Measurements from ENCODE around the gene AKR7A3. TPM values are rescaled to one million over a fixed set of nuclear protein-coding genes. Genes with fewer than 3 reads are reported as not detected.

AKR7A3 gene
- total RNA-seq, 2 experiments from 2014 or later = 0.54 TPM

DNA sequence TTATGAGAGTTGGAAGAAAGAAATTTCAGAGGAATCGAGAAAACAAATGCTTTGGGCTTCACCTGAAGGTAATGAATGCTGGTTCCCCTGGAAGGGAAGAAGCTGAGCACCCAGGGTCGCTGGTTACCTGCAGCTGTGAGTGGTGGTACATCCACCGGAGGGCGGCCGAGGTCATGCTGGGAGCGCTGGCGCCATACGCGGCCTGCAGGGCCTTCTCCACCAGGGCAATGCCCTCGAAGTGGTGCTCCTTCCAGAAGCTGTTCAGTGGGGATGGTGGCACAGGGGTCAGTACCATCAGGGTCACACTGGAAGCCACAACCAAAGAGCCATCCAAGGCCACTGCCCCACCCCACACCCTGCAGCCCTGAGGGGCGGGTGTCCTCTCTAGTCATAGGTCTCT is 20.1 kb downstream of the AKR7A3 start:
- no peaks in the 10 kb centered on the region for H3K36me3 Mint-ChIP-seq (ENCODE audit: low read depth)
- TF ChIP-seq, protein P1, sequence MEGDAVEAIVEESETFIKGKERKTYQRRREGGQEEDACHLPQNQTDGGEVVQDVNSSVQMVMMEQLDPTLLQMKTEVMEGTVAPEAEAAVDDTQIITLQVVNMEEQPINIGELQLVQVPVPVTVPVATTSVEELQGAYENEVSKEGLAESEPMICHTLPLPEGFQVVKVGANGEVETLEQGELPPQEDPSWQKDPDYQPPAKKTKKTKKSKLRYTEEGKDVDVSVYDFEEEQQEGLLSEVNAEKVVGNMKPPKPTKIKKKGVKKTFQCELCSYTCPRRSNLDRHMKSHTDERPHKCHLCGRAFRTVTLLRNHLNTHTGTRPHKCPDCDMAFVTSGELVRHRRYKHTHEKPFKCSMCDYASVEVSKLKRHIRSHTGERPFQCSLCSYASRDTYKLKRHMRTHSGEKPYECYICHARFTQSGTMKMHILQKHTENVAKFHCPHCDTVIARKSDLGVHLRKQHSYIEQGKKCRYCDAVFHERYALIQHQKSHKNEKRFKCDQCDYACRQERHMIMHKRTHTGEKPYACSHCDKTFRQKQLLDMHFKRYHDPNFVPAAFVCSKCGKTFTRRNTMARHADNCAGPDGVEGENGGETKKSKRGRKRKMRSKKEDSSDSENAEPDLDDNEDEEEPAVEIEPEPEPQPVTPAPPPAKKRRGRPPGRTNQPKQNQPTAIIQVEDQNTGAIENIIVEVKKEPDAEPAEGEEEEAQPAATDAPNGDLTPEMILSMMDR (IDR thresholded peaks at IDR 0.05) = no peak
- CTCF ChIA-PET = no interaction called here
- no peaks in the 10 kb centered on the region for H3K9me3 Mint-ChIP-seq
- intact Hi-C loops (cut with micrococcal nuclease) = loop anchor here (10.0 kb wide), 1 partner anchor 386 kb away; no protein-coding TSS in a partner anchor
- POLR2A ChIA-PET = no interaction called here
- no peak overlapping the region for H3K27ac Mint-ChIP-seq
- ATAC-seq (no peak), DNase-seq (no peak)
- peaks cover 2% of the 10 kb centered on the region for H3K4me1 Mint-ChIP-seq (ENCODE audit: low read depth)
- no peak overlapping the region for H3K4me3 Mint-ChIP-seq
- peaks cover 9% of the 10 kb centered on the region for H3K27me3 Mint-ChIP-seq

DNA sequence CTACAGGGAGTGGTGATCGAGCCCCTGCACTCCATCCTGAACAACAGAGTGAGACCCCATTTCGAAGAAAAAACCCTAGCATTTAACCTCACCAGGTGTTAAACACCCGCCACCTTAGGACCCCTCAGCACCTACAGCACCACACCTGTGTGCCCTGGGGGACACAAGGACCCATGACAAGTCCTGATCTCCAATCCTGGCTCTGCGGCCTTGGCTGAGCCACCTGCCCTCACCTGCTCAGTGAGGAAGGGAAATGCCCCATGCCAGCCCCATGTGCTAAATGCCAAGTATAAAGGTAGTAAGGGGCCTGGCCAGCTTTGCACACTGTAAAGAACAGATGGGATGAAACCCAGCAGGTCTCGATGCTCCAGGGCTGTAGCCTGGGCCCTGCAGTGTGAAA is 25.8 kb downstream of the AKR7A3 start:
- H3K9me3 Mint-ChIP-seq = no peaks in the 10 kb centered on the region
- no peak overlapping the region for H3K4me3 Mint-ChIP-seq
- POLR2A ChIA-PET = interaction anchor here (0.6 to 6.3 kb wide), 3 partner anchors 8 to 33 kb away, joined by 3 to 41 read pairs (median 4); partner anchors contain the start of genes EMC1 and MRTO4
- ATAC-seq = no peak
- no peaks in the 10 kb centered on the region for H3K27me3 Mint-ChIP-seq
- intact Hi-C loops (cut with micrococcal nuclease) = loop anchor here (10.0 kb wide), 1 partner anchor 392 kb away; no protein-coding TSS in a partner anchor
- TF ChIP-seq, protein P1 (IDR thresholded peaks at IDR 0.05) = no peak
- no peaks in the 10 kb centered on the region for H3K4me1 Mint-ChIP-seq (ENCODE audit: low read depth)
- no peak for DNase-seq
- H3K27ac Mint-ChIP-seq = no peak overlapping the region
- CTCF ChIA-PET = interaction anchor here (1.1 kb wide), 1 partner anchor 22 kb away, joined by 4 read pairs; no protein-coding TSS in a partner anchor
- peaks cover 19% of the 10 kb centered on the region for H3K36me3 Mint-ChIP-seq (ENCODE audit: low read depth)

DNA sequence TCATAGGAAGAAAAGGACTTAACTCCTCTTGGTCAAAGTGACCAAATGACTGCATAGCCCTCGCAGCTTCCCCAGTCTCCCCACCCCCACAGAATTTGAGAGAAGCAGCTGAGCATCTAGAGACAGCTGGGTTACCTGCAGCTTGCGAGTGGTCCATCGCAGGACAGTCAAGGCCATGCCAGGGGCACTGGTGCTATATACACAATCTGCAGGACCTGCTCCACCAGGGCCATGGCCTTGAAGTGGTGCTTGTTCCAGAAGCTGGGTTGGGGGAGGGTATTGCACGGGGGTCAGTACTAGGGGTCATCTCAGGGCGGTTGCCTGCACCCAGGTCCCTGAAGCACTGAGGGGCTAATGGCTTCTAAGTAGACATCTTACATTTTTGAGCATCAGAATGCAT is 26.5 kb downstream of the AKR7A3 start:
- DNase-seq (no peak), ATAC-seq (no peak)
- Mint-ChIP-seq H3K27ac (no peak overlapping the region), H3K36me3 (ENCODE audit: low read depth) (peaks cover 26% of the 10 kb centered on the region), H3K9me3 (no peaks in the 10 kb centered on the region), H3K4me3 (no peak overlapping the region), H3K4me1 (ENCODE audit: low read depth) (peaks cover 5% of the 10 kb centered on the region), H3K27me3 (no peaks in the 10 kb centered on the region)
- intact Hi-C loops (cut with micrococcal nuclease) = loop anchor here (10.0 kb wide), 1 partner anchor 393 kb away; no protein-coding TSS in a partner anchor
- ChIA-PET CTCF (no interaction called here), POLR2A (interaction anchor here (0.9 to 6.3 kb wide), 3 partner anchors 10 to 48 kb away, joined by 3 to 41 read pairs (median 5); partner anchors contain the start of genes EMC1 and MRTO4)
- TF ChIP-seq, protein P1 (IDR thresholded peaks at IDR 0.05) = no peak

DNA sequence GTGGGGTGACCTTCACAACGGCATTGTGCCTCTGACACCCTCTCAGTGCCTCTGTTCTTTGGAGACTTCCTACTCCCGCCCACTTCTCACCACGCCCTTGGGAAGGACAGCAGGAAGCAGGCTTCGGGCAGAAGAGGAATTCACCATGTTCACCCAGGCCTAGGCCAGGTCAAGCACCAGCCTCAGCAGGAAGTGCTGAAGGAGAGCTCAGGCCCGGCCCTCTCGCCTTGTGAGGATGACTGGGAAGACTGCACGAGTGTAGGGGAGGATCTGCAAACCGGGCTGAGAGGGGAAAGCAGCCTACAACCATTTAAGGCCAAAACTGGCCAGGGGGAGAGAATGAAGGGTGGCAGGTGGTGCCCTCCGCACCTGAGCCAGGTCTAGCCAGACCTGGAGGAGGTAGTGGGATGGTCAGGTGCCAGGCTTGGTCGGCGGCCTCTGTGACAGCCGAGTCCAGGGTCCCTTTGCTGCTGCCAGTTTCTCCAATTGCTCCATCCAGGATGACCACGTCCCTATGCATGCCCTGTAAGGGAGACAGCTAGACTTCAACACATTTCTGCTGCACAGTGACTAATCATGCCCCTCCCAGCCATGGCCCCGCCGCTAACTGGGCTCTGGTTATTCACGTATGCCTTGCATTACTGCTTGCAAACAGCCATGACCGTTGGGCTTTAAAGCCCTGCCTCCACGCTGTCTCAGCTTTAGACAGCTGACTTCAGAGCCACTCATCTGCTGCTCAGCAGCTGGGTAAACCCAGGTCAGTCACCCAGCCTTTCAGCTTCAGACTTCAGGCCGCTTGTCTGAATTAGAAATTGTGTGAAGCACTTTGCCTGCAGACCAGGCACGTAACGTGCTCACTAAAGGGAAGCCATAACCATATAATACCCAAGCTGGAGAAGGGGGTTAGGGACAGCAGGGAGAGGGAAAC is 28.1 kb downstream of the AKR7A3 start:
- Mint-ChIP-seq H3K4me1 (ENCODE audit: low read depth) (peaks cover 17% of the 10 kb centered on the region), H3K4me3 (no peak overlapping the region)
- POLR2A ChIA-PET = interaction anchor here (0.6 to 6.3 kb wide), 6 partner anchors 9 to 377 kb away, joined by 3 to 41 read pairs (median 3); partner anchors contain the start of genes EMC1 and MRTO4

More for the DNA sequence above, 28.1 kb downstream of the AKR7A3 start:
- no peaks in the 10 kb centered on the region for H3K9me3 Mint-ChIP-seq
- no peaks in the 10 kb centered on the region for H3K27me3 Mint-ChIP-seq
- H3K27ac Mint-ChIP-seq = no peak overlapping the region
- H3K36me3 Mint-ChIP-seq (ENCODE audit: low read depth) = peaks cover 41% of the 10 kb centered on the region
- ATAC-seq = no peak
- CTCF ChIA-PET = interaction anchor here (1.5 kb wide), 1 partner anchor 393 kb away, joined by 3 read pairs; no protein-coding TSS in a partner anchor
- no peak for DNase-seq
- intact Hi-C loops (cut with micrococcal nuclease) = loop anchor here (10.0 kb wide), 1 partner anchor 394 kb away; no protein-coding TSS in a partner anchor
- TF ChIP-seq, protein P1 (IDR thresholded peaks at IDR 0.05) = no peak
